Prostate gland (tissue), 2 donors: ENCODE data around the gene TRAPPC2. TPM values are rescaled to one million over a fixed set of nuclear protein-coding genes. Genes with fewer than 3 reads are reported as not detected.

Experiments
- DNase-seq: peaks from one replicate; pipeline ENCODE4 v3.0.0-alpha.2; 2019; ENCODE audit warnings: low spot score
- H3K27ac ChIP-seq, 2 donors: fragments of 200-600 bp; sonication (generic); 2 replicates each; pipeline ENCODE4 v1.5.1; 2017 to 2019
- H3K27me3 ChIP-seq: fragments of 200-600 bp; sonication (generic); replicated peaks from 2 replicates; pipeline ENCODE4 v1.5.1; 2019; ENCODE audit not compliant: insufficient read depth
- H3K36me3 ChIP-seq, 2 donors: fragments of 200-600 bp; sonication (generic); 1 replicate in 1 of 2; 2 replicates in 1 of 2; pipeline versions ENCODE4 v1.5.1 to v1.8.1; 2017 to 2019
- H3K4me1 ChIP-seq: fragments of 200-600 bp; sonication (generic); replicated peaks from 2 replicates; pipeline ENCODE4 v1.5.1; 2019
- H3K4me3 ChIP-seq, 2 donors: fragments of 200-600 bp; sonication (generic); 2 replicates each; pipeline ENCODE4 v1.5.1; 2017 to 2019
- H3K9me3 ChIP-seq: fragments of 200-600 bp; sonication (generic); 2 replicates; pipeline ENCODE4 v1.5.1; 2017
- CTCF ChIP-seq, 4 experiments: fragments of 200-600 bp in 2 of 4; fragments of 450-650 bp in 2 of 4; sonication (generic) in 2 of 4; IDR thresholded peaks; 1 replicate in 3 of 4; 2 replicates in 1 of 4; pipeline ENCODE4 v1.5.1; 2016 to 2019; ENCODE audit warnings: antibody characterized with exemption in 4 of 4, mild to moderate bottlenecking in 2 of 4, moderate library complexity in 2 of 4
- POLR2A ChIP-seq: fragments of 450-650 bp; IDR thresholded peaks from one replicate; pipeline ENCODE4 v1.6.1; 2016; ENCODE audit warnings: antibody characterized with exemption, mild to moderate bottlenecking
- POLR2AphosphoS5 ChIP-seq: sonication (generic); formaldehyde crosslinking; IDR thresholded peaks from one replicate; pipeline ENCODE4 v1.6.1; 2017; ENCODE audit warnings: antibody characterized with exemption
- WGBS: methylation state at CpG from one replicate; pipeline ENCODE4 v1.1.5; 2018; 5-methylcytosine and 5-hydroxymethylcytosine counted together
- intact Hi-C: fragments of 100-400 bp; cut with DNase I; formaldehyde crosslinking; loops from one replicate; pipeline ENCODE4 v1.14.2; 2022
- total RNA-seq, 2 donors: library from RNA; depleted of rRNA; stranded (reverse); fragments of >200 nt; gene quantifications; one replicate each; pipeline ENCODE4 v1.1.0, GENCODE V29; 2016

Gene TRAPPC2
- total RNA-seq, 2 donors from 2014 or later, result 15.6 to 20.2 TPM

DNA sequence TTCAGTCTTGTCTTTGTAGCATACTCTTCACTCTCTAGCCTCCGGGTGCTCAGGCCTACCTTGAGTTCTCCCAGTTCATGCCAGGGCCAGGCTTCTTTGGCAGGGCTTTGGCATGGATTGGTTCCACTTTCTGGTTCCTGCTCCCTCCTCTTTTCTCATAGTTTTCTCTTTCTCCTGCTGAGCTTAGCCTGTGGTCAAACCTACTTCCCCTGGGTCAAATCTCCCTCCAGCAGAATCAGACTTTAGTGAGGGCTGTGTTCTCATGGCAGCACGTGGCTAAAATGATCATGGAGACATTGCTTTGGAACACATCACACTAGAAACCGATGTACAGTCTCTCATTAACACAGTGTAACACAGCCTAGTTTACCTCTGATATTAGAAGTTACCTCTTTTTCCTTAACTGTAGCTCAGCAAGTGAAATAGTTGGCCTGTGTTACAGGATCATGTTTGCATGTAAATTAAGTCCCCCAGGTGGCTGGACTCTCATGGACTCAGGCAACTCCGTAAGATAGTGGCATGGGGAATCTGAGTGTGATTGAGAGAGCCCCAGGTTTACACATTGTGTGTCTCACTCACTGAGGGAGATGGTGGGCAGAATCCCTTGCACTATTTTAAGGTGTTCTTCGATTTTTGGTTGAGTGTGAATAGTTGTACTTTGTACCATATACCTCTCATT is 32.2 kb downstream of the TRAPPC2 start:
- Histone ChIP-seq H3K4me1 (no peaks in the 10 kb centered on the region), H3K27me3 (no peaks in the 10 kb centered on the region), H3K9me3 (no peaks in the 10 kb centered on the region), H3K36me3 (no peaks in the 10 kb centered on the region), H3K27ac (no peak overlapping the region), H3K4me3 (no peak overlapping the region)
- 82% methylated on average over 5 of the region's 5 CpGs for WGBS
- no peak for TF ChIP-seq POLR2A
- intact Hi-C loops, result no loop called here
- no peak for DNase-seq

- Histone ChIP-seq H3K27me3 (no peaks in the 10 kb centered on the region), H3K4me1 (no peaks in the 10 kb centered on the region), H3K36me3 (no peaks in the 10 kb centered on the region), H3K9me3 (no peaks in the 10 kb centered on the region), H3K27ac (no peak overlapping the region), H3K4me3 (no peak overlapping the region)
- TF ChIP-seq POLR2A, result no peak
- no peak for TF ChIP-seq CTCF (IDR thresholded peaks at IDR 0.05)
- no peak for TF ChIP-seq POLR2AphosphoS5
- intact Hi-C loops, result no loop called here
- no peak for DNase-seq
- WGBS, result 32% methylated on average over 4 of the region's 4 CpGs
These were observed 34.0 kb downstream of the TRAPPC2 start for GRCh38 chrX:13700380-13700779.

GRCh38 chrX:13699183-13699826 is 35.1 kb downstream of the TRAPPC2 start:
- no peaks in the 10 kb centered on the region for H3K36me3 ChIP-seq
- no peak overlapping the region for H3K4me3 ChIP-seq
- H3K4me1 ChIP-seq, result no peaks in the 10 kb centered on the region
- H3K27me3 ChIP-seq, result no peaks in the 10 kb centered on the region
- intact Hi-C loops, result no loop called here
- DNase-seq, result no peak
- 85% methylated on average over 7 of the region's 7 CpGs for WGBS
- H3K27ac ChIP-seq, result no peak overlapping the region
- no peak for TF ChIP-seq POLR2AphosphoS5
- TF ChIP-seq POLR2A, result no peak
- no peak for TF ChIP-seq CTCF (IDR thresholded peaks at IDR 0.05)
- no peaks in the 10 kb centered on the region for H3K9me3 ChIP-seq

GRCh38 chrX:13698432-13698831 is 36.0 kb downstream of the TRAPPC2 start:
- H3K36me3 ChIP-seq, result no peaks in the 10 kb centered on the region
- H3K27me3 ChIP-seq, result no peaks in the 10 kb centered on the region
- DNase-seq, result no peak
- no peak for TF ChIP-seq POLR2A
- 50% methylated on average over 1 of the region's 1 CpG for WGBS
- H3K9me3 ChIP-seq, result no peaks in the 10 kb centered on the region
- no peak overlapping the region for H3K27ac ChIP-seq
- no peak overlapping the region for H3K4me3 ChIP-seq
- H3K4me1 ChIP-seq, result no peaks in the 10 kb centered on the region
- intact Hi-C loops, result no loop called here

DNA sequence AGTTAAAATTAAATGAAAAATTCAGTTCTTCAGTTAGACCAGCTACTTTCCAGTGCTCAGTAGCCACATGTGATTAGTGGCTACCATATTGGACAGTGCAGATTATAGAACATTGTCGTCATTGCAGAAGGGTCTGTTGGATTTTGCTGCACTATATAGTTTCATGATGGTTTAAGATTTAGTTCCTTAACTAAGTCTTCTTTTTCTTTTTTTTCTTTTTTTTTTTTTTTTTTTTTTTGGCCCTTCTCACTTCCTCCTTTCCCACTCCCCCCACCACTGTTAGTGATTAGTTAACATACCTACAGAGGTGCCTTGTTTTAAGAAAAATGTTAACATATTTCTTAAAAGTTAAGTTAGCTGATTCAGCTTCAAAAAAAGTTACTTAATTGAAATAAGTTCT is 36.4 kb downstream of the TRAPPC2 start:
- intact Hi-C loops, result no loop called here
- Histone ChIP-seq H3K27me3 (no peaks in the 10 kb centered on the region), H3K9me3 (no peaks in the 10 kb centered on the region), H3K4me3 (no peak overlapping the region), H3K36me3 (no peaks in the 10 kb centered on the region), H3K27ac (no peak overlapping the region), H3K4me1 (no peaks in the 10 kb centered on the region)
- DNase-seq, result no peak
- TF ChIP-seq CTCF (IDR thresholded peaks at IDR 0.05) (no peak), POLR2AphosphoS5 (no peak), POLR2A (no peak)
- WGBS, result 100% methylated on average over 1 of the region's 1 CpG

DNA sequence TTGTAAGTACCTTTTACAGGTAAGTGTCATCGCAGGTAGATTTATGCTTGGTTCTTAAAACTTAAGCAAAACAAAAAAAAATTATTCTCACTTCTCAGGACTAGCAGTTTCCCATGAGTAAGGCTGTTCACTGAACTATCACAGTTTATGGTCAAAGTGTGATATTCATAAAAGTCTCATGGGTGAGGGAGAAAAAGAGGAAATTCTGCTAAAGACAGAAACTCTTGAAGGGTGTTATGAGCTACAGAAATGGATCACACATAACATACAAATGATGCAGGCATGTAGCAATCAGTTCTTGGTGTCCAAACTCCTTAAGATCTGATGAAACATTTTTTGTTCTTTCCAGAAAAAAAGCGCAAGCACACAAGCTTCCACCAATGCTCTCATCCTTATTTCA is 37.0 kb downstream of the TRAPPC2 start:
- no peak overlapping the region for H3K27ac ChIP-seq
- WGBS, result 98% methylated on average over 2 of the region's 2 CpGs
- TF ChIP-seq POLR2A (no peak), CTCF (IDR thresholded peaks at IDR 0.05) (no peak), POLR2AphosphoS5 (no peak)
- H3K4me3 ChIP-seq, result no peak overlapping the region
- no peak for DNase-seq
- intact Hi-C loops, result no loop called here
- no peaks in the 10 kb centered on the region for H3K27me3 ChIP-seq
- no peaks in the 10 kb centered on the region for H3K4me1 ChIP-seq
- no peaks in the 10 kb centered on the region for H3K9me3 ChIP-seq
- no peaks in the 10 kb centered on the region for H3K36me3 ChIP-seq
